ENCODE measurements around the gene ITPK1.

ITPK1 gene

GRCh38 chr14:92994131-92994676 is 121.5 kb downstream of the ITPK1 start:
- Histone ChIP-seq H3K4me3 (ENCODE audit: low read length) (no peak overlapping the region), H3K9ac (ENCODE audit: low read length) (no peak overlapping the region), H3K4me1 (ENCODE audit: low read length) (no peaks in the 10 kb centered on the region), H3K9me3 (replicated peaks; ENCODE audit: insufficient read depth, low read length) (no peaks in the 10 kb centered on the region), H3K36me3 (replicated peaks; ENCODE audit: insufficient read depth, low read length) (no peaks in the 10 kb centered on the region), H2AFZ (ENCODE audit: low read length) (no peak overlapping the region), H3F3A (ENCODE audit: insufficient read depth, low read length) (no peaks in the 10 kb centered on the region), H3K4me2 (ENCODE audit: low read depth, low read length) (no peak overlapping the region), H3K79me2 (ENCODE audit: low read length) (no peaks in the 10 kb centered on the region), H3K27ac (ENCODE audit: low read length) (no peak overlapping the region), H4K20me1 (ENCODE audit: insufficient read depth, low read length) (no peaks in the 10 kb centered on the region), H3K9me2 (replicated peaks; ENCODE audit: insufficient read depth, low read length) (no peaks in the 10 kb centered on the region), H3K27me3 (replicated peaks; ENCODE audit: insufficient read depth, low read length) (no peaks in the 10 kb centered on the region)
- TF ChIP-seq EZH2 (optimal IDR thresholded peaks at IDR 0.05; ENCODE audit: low read depth, low read length) (no peak), CTCF (IDR thresholded peaks at IDR 0.05; ENCODE audit: low read length) (no peak), EZH2phosphoT487 (IDR thresholded peaks at IDR 0.05; ENCODE audit: low read length) (no peak)
- DNase-seq = no peak

GRCh38 chr14:92993302-92993701 is 122.4 kb downstream of the ITPK1 start:
- Histone ChIP-seq H2AFZ (ENCODE audit: low read length) (no peak overlapping the region), H3K79me2 (ENCODE audit: low read length) (no peaks in the 10 kb centered on the region), H3K9me3 (replicated peaks; ENCODE audit: insufficient read depth, low read length) (no peaks in the 10 kb centered on the region), H3F3A (ENCODE audit: insufficient read depth, low read length) (no peaks in the 10 kb centered on the region), H3K27me3 (replicated peaks; ENCODE audit: insufficient read depth, low read length) (no peaks in the 10 kb centered on the region), H3K27ac (ENCODE audit: low read length) (no peak overlapping the region), H3K9ac (ENCODE audit: low read length) (no peak overlapping the region), H3K4me2 (ENCODE audit: low read depth, low read length) (no peak overlapping the region), H3K4me3 (ENCODE audit: low read length) (no peak overlapping the region), H3K36me3 (replicated peaks; ENCODE audit: insufficient read depth, low read length) (no peaks in the 10 kb centered on the region), H3K9me2 (replicated peaks; ENCODE audit: insufficient read depth, low read length) (no peaks in the 10 kb centered on the region), H4K20me1 (ENCODE audit: insufficient read depth, low read length) (no peaks in the 10 kb centered on the region), H3K4me1 (ENCODE audit: low read length) (no peaks in the 10 kb centered on the region)
- TF ChIP-seq EZH2 (optimal IDR thresholded peaks at IDR 0.05; ENCODE audit: low read depth, low read length) (no peak), CTCF (IDR thresholded peaks at IDR 0.05; ENCODE audit: low read length) (no peak), EZH2phosphoT487 (IDR thresholded peaks at IDR 0.05; ENCODE audit: low read length) (no peak)
- no peak for DNase-seq

GRCh38 chr14:92991536-92991935 is 124.2 kb downstream of the ITPK1 start:
- DNase-seq = no peak
- no peak overlapping the region for H3K27ac ChIP-seq (ENCODE audit: low read length)
- H3K9ac ChIP-seq (ENCODE audit: low read length) = no peak overlapping the region
- no peaks in the 10 kb centered on the region for H3K9me2 ChIP-seq (replicated peaks; ENCODE audit: insufficient read depth, low read length)
- TF ChIP-seq EZH2 (optimal IDR thresholded peaks at IDR 0.05; ENCODE audit: low read depth, low read length) = no peak
- TF ChIP-seq CTCF (IDR thresholded peaks at IDR 0.05; ENCODE audit: low read length) = no peak
- TF ChIP-seq EZH2phosphoT487 (IDR thresholded peaks at IDR 0.05; ENCODE audit: low read length) = no peak
- H3K4me2 ChIP-seq (ENCODE audit: low read depth, low read length) = no peak overlapping the region
- no peaks in the 10 kb centered on the region for H3F3A ChIP-seq (ENCODE audit: insufficient read depth, low read length)
- no peaks in the 10 kb centered on the region for H4K20me1 ChIP-seq (ENCODE audit: insufficient read depth, low read length)
- no peaks in the 10 kb centered on the region for H3K4me1 ChIP-seq (ENCODE audit: low read length)
- no peaks in the 10 kb centered on the region for H3K9me3 ChIP-seq (replicated peaks; ENCODE audit: insufficient read depth, low read length)
- H3K36me3 ChIP-seq (replicated peaks; ENCODE audit: insufficient read depth, low read length) = no peaks in the 10 kb centered on the region
- H3K4me3 ChIP-seq (ENCODE audit: low read length) = no peak overlapping the region
- no peak overlapping the region for H2AFZ ChIP-seq (ENCODE audit: low read length)
- H3K79me2 ChIP-seq (ENCODE audit: low read length) = no peaks in the 10 kb centered on the region
- no peaks in the 10 kb centered on the region for H3K27me3 ChIP-seq (replicated peaks; ENCODE audit: insufficient read depth, low read length)
